Measurements from ENCODE around the gene TMPRSS3. TPM values are rescaled to one million over a fixed set of nuclear protein-coding genes. Genes with fewer than 3 reads are reported as not detected.

The TMPRSS3 gene
- total RNA-seq, 2 donors from 2014 or later = 12.5 to 12.7 TPM

- no peak for DNase-seq
- Histone ChIP-seq H3K4me3 (no peak overlapping the region), H3K4me1 (no peaks in the 10 kb centered on the region), H3K9me3 (no peaks in the 10 kb centered on the region), H3K27me3 (no peaks in the 10 kb centered on the region), H3K27ac (no peak overlapping the region), H3K36me3 (replicated peaks in 1 of 2; ENCODE audit: insufficient read depth in 1 of 2, low read depth in 2 of 2) (no peaks in the 10 kb centered on the region)
- intact Hi-C loops (cut with DNase I) = no loop called here
- TF ChIP-seq POLR2A (IDR thresholded peaks at IDR 0.05) = no peak
- TF ChIP-seq, protein P1, sequence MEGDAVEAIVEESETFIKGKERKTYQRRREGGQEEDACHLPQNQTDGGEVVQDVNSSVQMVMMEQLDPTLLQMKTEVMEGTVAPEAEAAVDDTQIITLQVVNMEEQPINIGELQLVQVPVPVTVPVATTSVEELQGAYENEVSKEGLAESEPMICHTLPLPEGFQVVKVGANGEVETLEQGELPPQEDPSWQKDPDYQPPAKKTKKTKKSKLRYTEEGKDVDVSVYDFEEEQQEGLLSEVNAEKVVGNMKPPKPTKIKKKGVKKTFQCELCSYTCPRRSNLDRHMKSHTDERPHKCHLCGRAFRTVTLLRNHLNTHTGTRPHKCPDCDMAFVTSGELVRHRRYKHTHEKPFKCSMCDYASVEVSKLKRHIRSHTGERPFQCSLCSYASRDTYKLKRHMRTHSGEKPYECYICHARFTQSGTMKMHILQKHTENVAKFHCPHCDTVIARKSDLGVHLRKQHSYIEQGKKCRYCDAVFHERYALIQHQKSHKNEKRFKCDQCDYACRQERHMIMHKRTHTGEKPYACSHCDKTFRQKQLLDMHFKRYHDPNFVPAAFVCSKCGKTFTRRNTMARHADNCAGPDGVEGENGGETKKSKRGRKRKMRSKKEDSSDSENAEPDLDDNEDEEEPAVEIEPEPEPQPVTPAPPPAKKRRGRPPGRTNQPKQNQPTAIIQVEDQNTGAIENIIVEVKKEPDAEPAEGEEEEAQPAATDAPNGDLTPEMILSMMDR (IDR thresholded peaks at IDR 0.05) = no peak
- no peak for ATAC-seq
- 49 to 63% methylated on average over 4 of the region's 4 CpGs for WGBS, 2 donors
These were observed 39.5 kb upstream of the TMPRSS3 start for GRCh38 chr21:42435401-42435800.

GRCh38 chr21:42434884-42435283 is 39.0 kb upstream of the TMPRSS3 start:
- no peaks in the 10 kb centered on the region for H3K36me3 ChIP-seq (replicated peaks in 1 of 2; ENCODE audit: insufficient read depth in 1 of 2, low read depth in 2 of 2)
- no peaks in the 10 kb centered on the region for H3K4me1 ChIP-seq
- intact Hi-C loops (cut with DNase I) = no loop called here
- ATAC-seq = no peak
- no peak for TF ChIP-seq POLR2A (IDR thresholded peaks at IDR 0.05)
- TF ChIP-seq, protein P1 (IDR thresholded peaks at IDR 0.05) = no peak
- no peaks in the 10 kb centered on the region for H3K9me3 ChIP-seq
- 42 to 47% methylated on average over 3 of the region's 3 CpGs for WGBS, 2 donors
- no peak for DNase-seq
- no peak overlapping the region for H3K4me3 ChIP-seq
- H3K27ac ChIP-seq = no peak overlapping the region
- no peaks in the 10 kb centered on the region for H3K27me3 ChIP-seq

DNA sequence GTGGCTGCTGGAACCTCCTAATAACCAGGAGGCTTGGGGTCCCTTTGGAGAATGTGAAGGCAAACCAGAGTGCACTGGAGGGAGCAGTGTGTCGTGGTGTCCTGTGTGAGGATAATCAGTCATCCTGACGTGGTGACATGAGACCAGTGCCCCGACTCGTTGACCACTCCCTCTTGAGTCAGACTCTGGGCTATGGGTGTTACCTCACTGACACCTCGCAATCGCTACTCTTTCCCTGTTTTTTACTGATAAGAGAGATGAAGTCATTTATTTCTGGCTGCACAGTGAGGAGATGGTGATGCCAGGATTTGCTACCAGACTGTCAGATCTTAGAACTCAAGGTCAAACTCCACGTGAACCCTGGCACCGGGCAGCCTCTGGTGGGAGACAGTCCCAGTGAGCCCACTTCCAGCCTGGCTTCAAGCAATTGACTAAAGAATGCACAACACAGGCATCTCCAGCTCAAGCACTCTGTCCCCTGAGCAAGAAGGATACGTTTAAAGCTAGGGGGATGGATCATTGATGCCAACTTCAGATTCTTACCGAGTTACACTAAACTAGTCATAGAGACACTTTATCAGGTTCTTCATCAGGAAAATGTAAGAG is 38.2 kb upstream of the TMPRSS3 start:
- 23 to 31% methylated on average over 10 of the region's 10 CpGs for WGBS, 2 donors
- Histone ChIP-seq H3K36me3 (replicated peaks in 1 of 2; ENCODE audit: insufficient read depth in 1 of 2, low read depth in 2 of 2) (no peaks in the 10 kb centered on the region), H3K4me1 (no peaks in the 10 kb centered on the region), H3K27ac (no peak overlapping the region), H3K9me3 (no peaks in the 10 kb centered on the region), H3K27me3 (no peaks in the 10 kb centered on the region), H3K4me3 (no peak overlapping the region)
- intact Hi-C loops (cut with DNase I) = no loop called here
- DNase-seq (peak in 3 of 4 donors; percentile 32 to 40 (median 33)), ATAC-seq (peak; percentile 77)
- TF ChIP-seq, protein P1 (IDR thresholded peaks at IDR 0.05) = no peak
- no peak for TF ChIP-seq POLR2A (IDR thresholded peaks at IDR 0.05)

DNA sequence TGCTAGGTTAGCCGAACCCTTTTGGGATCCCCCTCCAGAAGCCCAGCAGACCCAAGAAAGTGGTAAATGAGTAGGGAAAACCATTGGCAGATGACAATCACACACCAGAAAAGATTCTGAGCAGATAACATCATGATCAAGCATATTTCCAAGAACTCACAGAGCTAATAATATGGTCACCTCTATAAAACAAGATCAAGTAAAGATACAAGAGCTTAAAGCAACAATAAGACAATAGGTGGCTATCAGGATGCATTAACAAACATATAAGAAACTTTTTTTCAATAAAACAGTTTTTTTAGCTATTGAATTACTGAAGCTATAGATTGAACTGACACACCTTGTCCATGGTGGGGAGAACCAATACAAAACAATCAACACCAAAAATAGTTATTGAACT is 36.8 kb upstream of the TMPRSS3 start:
- Histone ChIP-seq H3K27ac (no peak overlapping the region), H3K27me3 (no peaks in the 10 kb centered on the region), H3K4me3 (no peak overlapping the region), H3K4me1 (no peaks in the 10 kb centered on the region), H3K9me3 (no peaks in the 10 kb centered on the region), H3K36me3 (replicated peaks in 1 of 2; ENCODE audit: insufficient read depth in 1 of 2, low read depth in 2 of 2) (no peaks in the 10 kb centered on the region)
- WGBS, 2 donors = 22 to 43% methylated on average over 1 of the region's 1 CpG
- TF ChIP-seq, protein P1 (IDR thresholded peaks at IDR 0.05) = no peak
- no peak for TF ChIP-seq POLR2A (IDR thresholded peaks at IDR 0.05)
- intact Hi-C loops (cut with DNase I) = no loop called here
- ATAC-seq (no peak), DNase-seq (no peak)

DNA sequence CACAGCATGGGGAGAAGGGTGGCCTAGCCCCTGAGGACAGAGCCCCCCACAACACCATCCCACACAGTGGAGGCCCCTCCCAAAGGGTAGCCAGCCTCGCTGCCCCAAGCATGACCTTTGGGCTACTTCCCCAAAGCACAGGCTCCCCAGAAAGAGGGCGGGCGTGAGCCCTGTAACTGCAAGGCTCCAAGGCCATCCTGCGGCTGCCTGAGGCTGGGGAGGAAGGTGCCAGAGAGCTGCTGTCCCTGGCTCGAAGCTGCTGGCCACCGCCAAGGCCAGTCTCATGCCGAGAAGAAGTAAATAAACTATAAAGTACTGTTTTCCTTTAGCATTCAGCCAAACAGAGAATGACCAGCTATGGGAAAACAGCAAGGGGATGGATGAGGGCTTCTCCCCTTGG is 35.3 kb upstream of the TMPRSS3 start:
- ATAC-seq = peak; percentile 13
- intact Hi-C loops (cut with DNase I) = no loop called here
- Histone ChIP-seq H3K27me3 (no peaks in the 10 kb centered on the region), H3K4me1 (no peaks in the 10 kb centered on the region), H3K36me3 (replicated peaks in 1 of 2; ENCODE audit: insufficient read depth in 1 of 2, low read depth in 2 of 2) (no peaks in the 10 kb centered on the region), H3K27ac (no peak overlapping the region), H3K4me3 (no peak overlapping the region), H3K9me3 (no peaks in the 10 kb centered on the region)
- peak in 2 of 4 donors; percentile 38 to 45 for DNase-seq
- WGBS, 2 donors = 34 to 50% methylated on average over 1 to 7 of the region's 7 CpGs
- TF ChIP-seq POLR2A (IDR thresholded peaks at IDR 0.05) = no peak
- TF ChIP-seq, protein P1 (IDR thresholded peaks at IDR 0.05) = no peak
